SK-N-SH (cell line): ENCODE results near the gene ENOX1. TPM values are rescaled to one million over a fixed set of nuclear protein-coding genes. Genes with fewer than 3 reads are reported as not detected.

Experiments used
- CTCF ChIA-PET: fragments of 300-600, 350-600 bp; formaldehyde crosslinking; extraction: SDS; loops from one replicate; lab custom pipeline; 2021; lab: Yijun Ruan, JAX
- POLR2A ChIA-PET: fragments of 350-600 bp; sonication (Branson Sonifier 250); formaldehyde crosslinking; extraction: SDS; loops from one replicate; lab custom pipeline; 2020; ENCODE audit warnings: antibody characterized with exemption, inconsistent platforms; lab: Yijun Ruan, JAX
- DNase-seq: peaks from one replicate; pipeline ENCODE4 v3.0.0; 2012
- H2AFZ ChIP-seq: fragments of 200-600 bp; sonication (generic); 2 replicates; pipeline ENCODE4 v1.8.1; 2016; ENCODE audit warnings: antibody characterized with exemption, mild to moderate bottlenecking, low read depth
- H3F3A ChIP-seq: fragments of 200-600 bp; sonication (generic); replicated peaks from 2 replicates; pipeline ENCODE3; 2016; ENCODE audit warnings: antibody characterized with exemption, mild to moderate bottlenecking; ENCODE audit not compliant: insufficient read depth
- H3K27ac ChIP-seq, 2 experiments: fragments of 200-500 bp in 1 of 2; fragments of 200-600 bp in 1 of 2; sonication (Bioruptor generic) in 1 of 2; sonication (generic), shearing (Covaris generic) in 1 of 2; 2 replicates each; pipeline versions ENCODE4 v1.5.1 to v1.6.1; 2014 to 2016; ENCODE audit warnings: low read depth in 2 of 2, inconsistent platforms in 1 of 2, low read length in 1 of 2, mild to moderate bottlenecking in 1 of 2, mixed read lengths in 1 of 2
- H3K27me3 ChIP-seq: fragments of 200-600 bp; sonication (generic), shearing (Covaris generic); 2 replicates; pipeline ENCODE4 v1.6.1; 2016; ENCODE audit warnings: mixed run types; ENCODE audit not compliant: insufficient read depth
- H3K36me3 ChIP-seq, 2 experiments: fragments of 200-500 bp in 1 of 2; fragments of 200-600 bp in 1 of 2; sonication (Bioruptor generic) in 1 of 2; sonication (generic) in 1 of 2; replicated peaks in 1 of 2; 2 replicates each; pipeline versions ENCODE3 to v1.5.1; 2014 to 2016; ENCODE audit warnings: low read length in 1 of 2, mild to moderate bottlenecking in 1 of 2; ENCODE audit not compliant: insufficient read depth in 2 of 2, control insufficient read depth in 1 of 2
- H3K4me1 ChIP-seq, 2 experiments: fragments of 200-500 bp in 1 of 2; fragments of 200-600 bp in 1 of 2; sonication (Bioruptor generic) in 1 of 2; sonication (generic), shearing (Covaris generic) in 1 of 2; 2 replicates each; pipeline versions ENCODE4 v1.5.1 to v1.6.1; 2014 to 2016; ENCODE audit warnings: low read depth in 1 of 2, low read length in 1 of 2, mixed run types in 1 of 2; ENCODE audit not compliant: insufficient read depth in 2 of 2, control insufficient read depth in 1 of 2
- H3K4me2 ChIP-seq: fragments of 200-600 bp; sonication (generic), shearing (Covaris generic); 2 replicates; pipeline ENCODE4 v1.6.1; 2017; ENCODE audit warnings: mixed run types
- H3K4me3 ChIP-seq, 2 experiments: fragments of 200-500 bp in 1 of 2; fragments of 200-600 bp in 1 of 2; sonication (Bioruptor generic) in 1 of 2; sonication (generic), shearing (Covaris generic) in 1 of 2; 2 replicates each; pipeline versions ENCODE4 v1.5.1 to v1.8.1; 2014 to 2016; ENCODE audit warnings: low read depth in 2 of 2, inconsistent platforms in 1 of 2, low read length in 1 of 2, mild to moderate bottlenecking in 1 of 2, mixed read lengths in 1 of 2, moderate library complexity in 1 of 2
- H3K79me2 ChIP-seq: fragments of 200-600 bp; sonication (generic); 2 replicates; pipeline ENCODE4 v1.8.1; 2017; ENCODE audit warnings: mild to moderate bottlenecking; ENCODE audit not compliant: insufficient read depth
- H3K9ac ChIP-seq: fragments of 200-600 bp; sonication (generic); 2 replicates; pipeline ENCODE4 v1.6.1; 2017; ENCODE audit warnings: mixed run types
- H3K9me2 ChIP-seq: fragments of 200-600 bp; sonication (generic); 2 replicates; pipeline ENCODE4 v1.6.1; 2017; ENCODE audit warnings: mixed run types
- H3K9me3 ChIP-seq: fragments of 200-600 bp; sonication (generic); 2 replicates; pipeline ENCODE4 v1.6.1; 2017; ENCODE audit warnings: mixed run types, mild to moderate bottlenecking, moderate library complexity
- H4K20me1 ChIP-seq: fragments of 200-600 bp; sonication (generic); 2 replicates; pipeline ENCODE4 v1.6.1; 2017; ENCODE audit warnings: mild to moderate bottlenecking, mixed run types; ENCODE audit not compliant: insufficient read depth
- EP300 ChIP-seq, 2 experiments: IDR thresholded peaks; 2 replicates each; pipeline versions ENCODE4 v1.4.0 to v1.6.1; 2012; ENCODE audit warnings: borderline replicate concordance in 1 of 2, low read depth in 1 of 2, low read length in 1 of 2
- IRF3 ChIP-seq: fragments of 150-350 bp; IDR thresholded peaks from 2 replicates; pipeline ENCODE4 v1.6.1; 2016; ENCODE audit warnings: mild to moderate bottlenecking, low read depth, low read length
- NFIC ChIP-seq: IDR thresholded peaks from 2 replicates; pipeline ENCODE4 v1.4.0; 2012; ENCODE audit warnings: borderline replicate concordance
- NRF1 ChIP-seq: IDR thresholded peaks from 2 replicates; pipeline ENCODE4 v1.6.1; 2012; ENCODE audit warnings: low read depth, mild to moderate bottlenecking, low read length
- RAD21 ChIP-seq: IDR thresholded peaks from 2 replicates; pipeline ENCODE4 v1.6.1; 2012; ENCODE audit warnings: mild to moderate bottlenecking, low read length
- RXRA ChIP-seq: IDR thresholded peaks from 2 replicates; pipeline ENCODE4 v1.4.0; 2012; ENCODE audit warnings: low read depth, mild to moderate bottlenecking, borderline replicate concordance
- TAF1 ChIP-seq: IDR thresholded peaks from 2 replicates; pipeline ENCODE4 v1.6.1; 2012; ENCODE audit warnings: low read depth, mild to moderate bottlenecking, low read length, moderate library complexity, borderline replicate concordance
- USF2 ChIP-seq: fragments of 150-350 bp; IDR thresholded peaks from 2 replicates; pipeline ENCODE4 v1.6.1; 2017; ENCODE audit warnings: antibody characterized with exemption, low read length, low read depth, borderline replicate concordance
- ZBTB33 ChIP-seq: IDR thresholded peaks from 2 replicates; pipeline ENCODE4 v1.4.0; 2012; ENCODE audit warnings: low read depth, borderline replicate concordance
- WGBS: methylation state at CpG from one replicate; pipeline ENCODE4 v1.1.6; 2017; ENCODE audit warnings: low lambda C conversion rate; 5-methylcytosine and 5-hydroxymethylcytosine counted together
- polyA plus RNA-seq, 3 experiments: library from polyadenylated mRNA; depleted of rRNA; stranded (reverse); fragments of >200 nt; gene quantifications; 2 replicates each; pipeline ENCODE4 v1.2.3, GENCODE V29; 2012

The ENOX1 gene
- polyA plus RNA-seq, 1 of the 3 experiments (the other 2 are of a cell fraction): 5.8 TPM

GRCh38 chr13:43561081-43561480 is 225.7 kb downstream of the ENOX1 start (continued):
- TF ChIP-seq ZBTB33 (no peak), USF2 (no peak), RAD21 (no peak)

GRCh38 chr13:43558939-43559338 is 227.8 kb downstream of the ENOX1 start:
- POLR2A ChIA-PET: no interaction called here
- TF ChIP-seq NRF1 (no peak), EP300 (IDR thresholded peaks at IDR 0.05; ENCODE audit: borderline replicate concordance in 1 of 2, low read depth in 1 of 2, low read length in 1 of 2) (no peak), USF2 (no peak), RXRA (no peak), IRF3 (no peak), NFIC (no peak), ZBTB33 (no peak), TAF1 (no peak)
- H3K79me2 ChIP-seq: no peaks in the 10 kb centered on the region
- 95% methylated on average over 1 of the region's 1 CpG for WGBS
- H3K4me3 ChIP-seq: no peak overlapping the region
- no peak overlapping the region for H2AFZ ChIP-seq
- no peaks in the 10 kb centered on the region for H3K9me2 ChIP-seq
- H3K36me3 ChIP-seq: no peaks in the 10 kb centered on the region
- H3K9me3 ChIP-seq: no peaks in the 10 kb centered on the region
- no peaks in the 10 kb centered on the region for H3K27me3 ChIP-seq
- H3K27ac ChIP-seq: no peak overlapping the region
- no peak overlapping the region for H3K4me2 ChIP-seq
- no peaks in the 10 kb centered on the region for H4K20me1 ChIP-seq
- H3F3A ChIP-seq: no peaks in the 10 kb centered on the region
- DNase-seq: no peak
- no peak overlapping the region for H3K9ac ChIP-seq
- CTCF ChIA-PET: no interaction called here
- H3K4me1 ChIP-seq: no peaks in the 10 kb centered on the region
